GM18907 (cell line): ENCODE measurements around the gene MALAT1.
"Not testable (repeated sequence)": the region's sequence is repeated elsewhere in the genome, so short reads cannot be mapped to it uniquely, and the experiment has no call there.

Experiments
- ATAC-seq: cut with Tn5 transposase; IDR thresholded peaks from one replicate; pipeline ENCODE4 v1.9.1; 2021; ENCODE audit warnings: mild to moderate bottlenecking, moderate library complexity; ENCODE audit not compliant: unreplicated experiment

The MALAT1 gene

GRCh38 chr11:65497141-65498041, 1.5 kb upstream of the MALAT1 start:
- ATAC-seq = peak; percentile 65

- ATAC-seq = peak; percentile 2
Measured at GRCh38 chr11:65498042-65498726, 661 bp upstream of the MALAT1 start.

GRCh38 chr11:65498727-65498976, 193 bp upstream of the MALAT1 start:
- no peak for ATAC-seq

GRCh38 chr11:65499713-65500386, 1.0 kb downstream of the MALAT1 start:
- no peak for ATAC-seq

DNA sequence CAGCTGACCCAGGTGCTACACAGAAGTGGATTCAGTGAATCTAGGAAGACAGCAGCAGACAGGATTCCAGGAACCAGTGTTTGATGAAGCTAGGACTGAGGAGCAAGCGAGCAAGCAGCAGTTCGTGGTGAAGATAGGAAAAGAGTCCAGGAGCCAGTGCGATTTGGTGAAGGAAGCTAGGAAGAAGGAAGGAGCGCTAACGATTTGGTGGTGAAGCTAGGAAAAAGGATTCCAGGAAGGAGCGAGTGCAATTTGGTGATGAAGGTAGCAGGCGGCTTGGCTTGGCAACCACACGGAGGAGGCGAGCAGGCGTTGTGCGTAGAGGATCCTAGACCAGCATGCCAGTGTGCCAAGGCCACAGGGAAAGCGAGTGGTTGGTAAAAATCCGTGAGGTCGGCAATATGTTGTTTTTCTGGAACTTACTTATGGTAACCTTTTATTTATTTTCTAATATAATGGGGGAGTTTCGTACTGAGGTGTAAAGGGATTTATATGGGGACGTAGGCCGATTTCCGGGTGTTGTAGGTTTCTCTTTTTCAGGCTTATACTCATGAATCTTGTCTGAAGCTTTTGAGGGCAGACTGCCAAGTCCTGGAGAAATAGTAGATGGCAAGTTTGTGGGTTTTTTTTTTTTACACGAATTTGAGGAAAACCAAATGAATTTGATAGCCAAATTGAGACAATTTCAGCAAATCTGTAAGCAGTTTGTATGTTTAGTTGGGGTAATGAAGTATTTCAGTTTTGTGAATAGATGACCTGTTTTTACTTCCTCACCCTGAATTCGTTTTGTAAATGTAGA, 1.7 kb downstream of the MALAT1 start:
- no peak for ATAC-seq

DNA sequence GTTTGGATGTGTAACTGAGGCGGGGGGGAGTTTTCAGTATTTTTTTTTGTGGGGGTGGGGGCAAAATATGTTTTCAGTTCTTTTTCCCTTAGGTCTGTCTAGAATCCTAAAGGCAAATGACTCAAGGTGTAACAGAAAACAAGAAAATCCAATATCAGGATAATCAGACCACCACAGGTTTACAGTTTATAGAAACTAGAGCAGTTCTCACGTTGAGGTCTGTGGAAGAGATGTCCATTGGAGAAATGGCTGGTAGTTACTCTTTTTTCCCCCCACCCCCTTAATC, 2.3 kb downstream of the MALAT1 start:
- no peak for ATAC-seq

- ATAC-seq = no peak
Measured at GRCh38 chr11:65501472-65502273, 2.8 kb downstream of the MALAT1 start.

DNA sequence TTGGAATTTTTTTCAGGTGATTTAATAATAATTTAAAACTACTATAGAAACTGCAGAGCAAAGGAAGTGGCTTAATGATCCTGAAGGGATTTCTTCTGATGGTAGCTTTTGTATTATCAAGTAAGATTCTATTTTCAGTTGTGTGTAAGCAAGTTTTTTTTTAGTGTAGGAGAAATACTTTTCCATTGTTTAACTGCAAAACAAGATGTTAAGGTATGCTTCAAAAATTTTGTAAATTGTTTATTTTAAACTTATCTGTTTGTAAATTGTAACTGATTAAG, 3.4 kb downstream of the MALAT1 start:
- no peak for ATAC-seq

- no peak for ATAC-seq
Measured at GRCh38 chr11:65502555-65503367, 3.9 kb downstream of the MALAT1 start.

- no peak for ATAC-seq
Measured at GRCh38 chr11:65503368-65503948, 4.6 kb downstream of the MALAT1 start.

DNA sequence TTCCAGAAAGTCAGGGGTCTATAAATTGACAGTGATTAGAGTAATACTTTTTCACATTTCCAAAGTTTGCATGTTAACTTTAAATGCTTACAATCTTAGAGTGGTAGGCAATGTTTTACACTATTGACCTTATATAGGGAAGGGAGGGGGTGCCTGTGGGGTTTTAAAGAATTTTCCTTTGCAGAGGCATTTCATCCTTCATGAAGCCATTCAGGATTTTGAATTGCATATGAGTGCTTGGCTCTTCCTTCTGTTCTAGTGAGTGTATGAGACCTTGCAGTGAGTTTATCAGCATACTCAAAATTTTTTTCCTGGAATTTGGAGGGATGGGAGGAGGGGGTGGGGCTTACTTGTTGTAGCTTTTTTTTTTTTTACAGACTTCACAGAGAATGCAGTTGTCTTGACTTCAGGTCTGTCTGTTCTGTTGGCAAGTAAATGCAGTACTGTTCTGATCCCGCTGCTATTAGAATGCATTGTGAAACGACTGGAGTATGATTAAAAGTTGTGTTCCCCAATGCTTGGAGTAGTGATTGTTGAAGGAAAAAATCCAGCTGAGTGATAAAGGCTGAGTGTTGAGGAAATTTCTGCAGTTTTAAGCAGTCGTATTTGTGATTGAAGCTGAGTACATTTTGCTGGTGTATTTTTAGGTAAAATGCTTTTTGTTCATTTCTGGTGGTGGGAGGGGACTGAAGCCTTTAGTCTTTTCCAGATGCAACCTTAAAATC, 5.3 kb downstream of the MALAT1 start:
- no peak for ATAC-seq

GRCh38 chr11:65504674-65505465, 6.0 kb downstream of the MALAT1 start:
- ATAC-seq = no peak

DNA sequence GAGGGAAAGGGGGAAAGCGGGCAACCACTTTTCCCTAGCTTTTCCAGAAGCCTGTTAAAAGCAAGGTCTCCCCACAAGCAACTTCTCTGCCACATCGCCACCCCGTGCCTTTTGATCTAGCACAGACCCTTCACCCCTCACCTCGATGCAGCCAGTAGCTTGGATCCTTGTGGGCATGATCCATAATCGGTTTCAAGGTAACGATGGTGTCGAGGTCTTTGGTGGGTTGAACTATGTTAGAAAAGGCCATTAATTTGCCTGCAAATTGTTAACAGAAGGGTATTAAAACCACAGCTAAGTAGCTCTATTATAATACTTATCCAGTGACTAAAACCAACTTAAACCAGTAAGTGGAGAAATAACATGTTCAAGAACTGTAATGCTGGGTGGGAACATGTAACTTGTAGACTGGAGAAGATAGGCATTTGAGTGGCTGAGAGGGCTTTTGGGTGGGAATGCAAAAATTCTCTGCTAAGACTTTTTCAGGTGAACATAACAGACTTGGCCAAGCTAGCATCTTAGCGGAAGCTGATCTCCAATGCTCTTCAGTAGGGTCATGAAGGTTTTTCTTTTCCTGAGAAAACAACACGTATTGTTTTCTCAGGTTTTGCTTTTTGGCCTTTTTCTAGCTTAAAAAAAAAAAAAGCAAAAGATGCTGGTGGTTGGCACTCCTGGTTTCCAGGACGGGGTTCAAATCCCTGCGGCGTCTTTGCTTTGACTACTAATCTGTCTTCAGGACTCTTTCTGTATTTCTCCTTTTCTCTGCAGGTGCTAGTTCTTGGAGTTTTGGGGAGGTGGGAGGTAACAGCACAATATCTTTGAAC, 6.8 kb downstream of the MALAT1 start:
- ATAC-seq = no peak

GRCh38 chr11:65506290-65506771, 7.5 kb downstream of the MALAT1 start:
- ATAC-seq = no peak

- peak; percentile 41 for ATAC-seq
Measured at GRCh38 chr11:65506772-65507505, 8.1 kb downstream of the MALAT1 start.

DNA sequence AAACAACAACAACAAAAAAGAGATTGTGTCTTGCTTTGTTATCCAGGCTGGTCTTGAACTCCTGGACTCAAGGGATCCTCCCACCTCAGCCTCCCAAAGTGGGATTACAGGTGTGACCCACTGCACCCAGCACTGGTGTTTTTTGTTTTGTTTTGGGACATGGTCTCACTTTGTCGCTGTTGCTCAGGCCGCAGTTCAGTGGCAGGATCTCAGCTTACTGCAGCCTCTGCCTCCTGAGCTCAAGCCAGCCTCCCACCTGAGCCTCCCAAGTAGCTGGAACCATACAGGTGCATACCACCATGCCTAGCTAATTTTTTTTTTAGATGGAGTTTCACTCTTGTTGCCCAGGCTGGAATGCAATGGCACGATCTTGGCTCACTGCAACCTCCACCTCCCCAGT, 13.5 kb downstream of the MALAT1 start:
- not testable (repeated sequence) for ATAC-seq
